Measurements from ENCODE around the gene OR2L3.
"Not testable (repeated sequence)": the region's sequence is repeated elsewhere in the genome, so short reads cannot be mapped to it uniquely, and the experiment has no call there.

Gene OR2L3

GRCh38 chr1:248046536-248046935, at the start of gene OR2L3:
TSS of gene OR2L3 (plus strand) at chr1:248046836. CDS start at chr1:248060682, 13,846 bp downstream.
- DNase-seq (ENCODE audit: low read depth), result no peak

- no peak for DNase-seq (ENCODE audit: low read depth)
These were observed 47.8 kb upstream of the OR2L3 start for GRCh38 chr1:247998811-247999210.

- no peak for DNase-seq (ENCODE audit: low read depth)
These were observed 46.5 kb upstream of the OR2L3 start for GRCh38 chr1:248000169-248000568.

GRCh38 chr1:248007778-248008177, 38.9 kb upstream of the OR2L3 start:
- DNase-seq (ENCODE audit: low read depth), result no peak

- DNase-seq (ENCODE audit: low read depth), result no peak
These were observed 37.0 kb upstream of the OR2L3 start for GRCh38 chr1:248009681-248010080.

GRCh38 chr1:248013229-248013710, 33.4 kb upstream of the OR2L3 start, which contains the start of gene OR2L5:
TSS of gene OR2L5 (plus strand) at chr1:248013660. CDS start at chr1:248021948, 8,288 bp downstream.
- no peak for DNase-seq (ENCODE audit: low read depth)

- no peak for DNase-seq (ENCODE audit: low read depth)
These were observed 30.8 kb upstream of the OR2L3 start for GRCh38 chr1:248015803-248016202.

- no peak for DNase-seq (ENCODE audit: low read depth)
These were observed 16.9 kb upstream of the OR2L3 start, which contains the start of gene OR2L2 for GRCh38 chr1:248029770-248030169. TSS of gene OR2L2 (plus strand) at chr1:248030070. CDS start at chr1:248038268, 8,198 bp downstream.

GRCh38 chr1:248045209-248045608, 1.4 kb upstream of the OR2L3 start:
- no peak for DNase-seq (ENCODE audit: low read depth)

- DNase-seq (ENCODE audit: low read depth), result no peak
These were observed 372 bp downstream of the OR2L3 start for GRCh38 chr1:248047008-248047407.

- no peak for DNase-seq (ENCODE audit: low read depth)
These were observed 8.0 kb downstream of the OR2L3 start for GRCh38 chr1:248054671-248055070.

GRCh38 chr1:248055261-248055660, 8.6 kb downstream of the OR2L3 start:
- no peak for DNase-seq (ENCODE audit: low read depth)

GRCh38 chr1:248065071-248065470, 18.4 kb downstream of the OR2L3 start:
- no peak for DNase-seq (ENCODE audit: low read depth)

GRCh38 chr1:248065604-248066003, 19.0 kb downstream of the OR2L3 start:
- no peak for DNase-seq (ENCODE audit: low read depth)

- DNase-seq (ENCODE audit: low read depth), result not testable (repeated sequence)
These were observed 37.2 kb downstream of the OR2L3 start for GRCh38 chr1:248083864-248084263.

GRCh38 chr1:248094884-248095283, 48.2 kb downstream of the OR2L3 start, which contains the start of gene OR2L13:
TSS of gene OR2L13 (plus strand) at chr1:248095184. CDS start at chr1:248099376, 4,192 bp downstream.
- no peak for DNase-seq (ENCODE audit: low read depth)

- no peak for DNase-seq (ENCODE audit: low read depth)
These were observed 51.9 kb downstream of the OR2L3 start for GRCh38 chr1:248098529-248098928.

- DNase-seq (ENCODE audit: low read depth), result no peak
These were observed 56.2 kb downstream of the OR2L3 start for GRCh38 chr1:248102847-248103246.

GRCh38 chr1:248111157-248111556, 64.5 kb downstream of the OR2L3 start:
- DNase-seq (ENCODE audit: low read depth), result no peak
